Vagina (tissue), 2 donors: Measurements from ENCODE around the gene MACROD2. TPM values are rescaled to one million over a fixed set of nuclear protein-coding genes. Genes with fewer than 3 reads are reported as not detected.

ENCODE experiments used
- DNase-seq, 2 donors: peaks; one replicate each; pipeline ENCODE4 v3.0.0-alpha.2; 2017; ENCODE audit errors: extremely low spot score in 2 of 2
- H3K27ac ChIP-seq: fragments of 200-600 bp; sonication (generic); one replicate; pipeline ENCODE4 v1.5.1; 2019
- H3K27me3 ChIP-seq: fragments of 200-600 bp; sonication (generic); one replicate; pipeline ENCODE4 v1.5.1; 2019
- H3K36me3 ChIP-seq, 2 donors: fragments of 200-600 bp; sonication (generic); one replicate each; pipeline ENCODE4 v1.5.1; 2017 to 2019
- H3K4me1 ChIP-seq: fragments of 200-600 bp; sonication (generic); one replicate; pipeline ENCODE4 v1.5.1; 2019
- H3K4me3 ChIP-seq, 2 donors: fragments of 200-600 bp; sonication (generic); 1 replicate in 1 of 2; 2 replicates in 1 of 2; pipeline ENCODE4 v1.5.1; 2016 to 2019
- H3K9me3 ChIP-seq: fragments of 200-600 bp; sonication (generic); one replicate; pipeline ENCODE4 v1.5.1; 2019
- CTCF ChIP-seq, 3 experiments: fragments of 450-650 bp in 2 of 3; fragments of 200-600 bp in 1 of 3; sonication (generic) in 1 of 3; IDR thresholded peaks; one replicate each; pipeline ENCODE4 v1.5.1; 2017 to 2019; ENCODE audit warnings: antibody characterized with exemption in 3 of 3, mild to moderate bottlenecking in 2 of 3, moderate library complexity in 2 of 3
- POLR2A ChIP-seq, 2 donors: fragments of 450-650 bp; IDR thresholded peaks; one replicate each; pipeline ENCODE4 v1.6.1; 2017; ENCODE audit warnings: antibody characterized with exemption in 2 of 2, mild to moderate bottlenecking in 2 of 2, moderate library complexity in 2 of 2
- POLR2AphosphoS5 ChIP-seq, 2 donors: sonication (generic); formaldehyde crosslinking; IDR thresholded peaks; one replicate each; pipeline ENCODE4 v1.9.0; 2017; ENCODE audit warnings: antibody characterized with exemption in 2 of 2, mild to moderate bottlenecking in 2 of 2, low read depth in 1 of 2; ENCODE audit not compliant: insufficient read depth in 1 of 2
- intact Hi-C: fragments of 100-400 bp; cut with DNase I; formaldehyde crosslinking; loops from one replicate; pipeline ENCODE4 v1.15.1; 2023
- total RNA-seq: library from RNA; depleted of rRNA; stranded (reverse); fragments of >200 nt; gene quantifications from one replicate; pipeline ENCODE4 v1.2.3, GENCODE V29; 2016

MACROD2 gene
- total RNA-seq, 1 donor from 2014 or later, result 12.5 TPM

- TF ChIP-seq POLR2A (IDR thresholded peaks at IDR 0.05) (no peak), CTCF (IDR thresholded peaks at IDR 0.05) (no peak), POLR2AphosphoS5 (IDR thresholded peaks at IDR 0.05; ENCODE audit: insufficient read depth in 1 of 2, low read depth in 1 of 2) (no peak)
- Histone ChIP-seq H3K4me3 (no peak overlapping the region), H3K36me3 (no peaks in the 10 kb centered on the region), H3K27me3 (no peaks in the 10 kb centered on the region), H3K27ac (no peak overlapping the region), H3K4me1 (no peaks in the 10 kb centered on the region), H3K9me3 (no peaks in the 10 kb centered on the region)
- DNase-seq, result no peak
- intact Hi-C loops, result no loop called here
Measured at GRCh38 chr20:14199111-14199510, 203.8 kb downstream of the MACROD2 start.

- H3K4me1 ChIP-seq, result no peaks in the 10 kb centered on the region
- no peak overlapping the region for H3K4me3 ChIP-seq
- no peaks in the 10 kb centered on the region for H3K36me3 ChIP-seq
- no peak overlapping the region for H3K27ac ChIP-seq
- intact Hi-C loops, result no loop called here
- no peak for DNase-seq
- H3K27me3 ChIP-seq, result no peaks in the 10 kb centered on the region
- TF ChIP-seq POLR2A (IDR thresholded peaks at IDR 0.05) (no peak), CTCF (IDR thresholded peaks at IDR 0.05) (no peak), POLR2AphosphoS5 (IDR thresholded peaks at IDR 0.05; ENCODE audit: insufficient read depth in 1 of 2, low read depth in 1 of 2) (no peak)
- no peaks in the 10 kb centered on the region for H3K9me3 ChIP-seq
Measured at GRCh38 chr20:14203657-14204056, 208.3 kb downstream of the MACROD2 start.

DNA sequence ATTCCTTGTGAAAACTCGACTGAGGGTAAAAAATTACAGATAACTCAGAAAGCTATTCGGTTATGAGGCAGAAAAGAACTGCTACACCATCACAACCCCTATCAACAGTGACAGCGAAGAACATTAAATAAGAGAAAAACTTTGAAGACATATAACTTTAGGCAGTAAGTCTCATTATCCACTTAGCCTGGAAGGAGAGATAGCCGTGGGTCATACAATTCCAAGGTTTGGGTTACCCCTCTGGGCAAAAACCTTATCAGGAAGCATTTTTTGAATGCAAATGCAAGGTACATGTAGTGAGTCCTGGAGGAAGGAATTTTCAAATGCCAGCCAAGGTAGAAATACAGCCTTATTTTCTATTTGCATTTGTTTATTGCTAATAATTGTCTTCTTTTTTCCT lies 212.3 kb downstream of the MACROD2 start:
- H3K27ac ChIP-seq, result no peak overlapping the region
- no peaks in the 10 kb centered on the region for H3K36me3 ChIP-seq
- no peak for DNase-seq
- H3K27me3 ChIP-seq, result no peaks in the 10 kb centered on the region
- no peak for TF ChIP-seq POLR2A (IDR thresholded peaks at IDR 0.05)
- no peak for TF ChIP-seq POLR2AphosphoS5 (IDR thresholded peaks at IDR 0.05; ENCODE audit: insufficient read depth in 1 of 2, low read depth in 1 of 2)
- TF ChIP-seq CTCF (IDR thresholded peaks at IDR 0.05), result no peak
- no peaks in the 10 kb centered on the region for H3K9me3 ChIP-seq
- H3K4me1 ChIP-seq, result no peaks in the 10 kb centered on the region
- intact Hi-C loops, result no loop called here
- no peak overlapping the region for H3K4me3 ChIP-seq

DNA sequence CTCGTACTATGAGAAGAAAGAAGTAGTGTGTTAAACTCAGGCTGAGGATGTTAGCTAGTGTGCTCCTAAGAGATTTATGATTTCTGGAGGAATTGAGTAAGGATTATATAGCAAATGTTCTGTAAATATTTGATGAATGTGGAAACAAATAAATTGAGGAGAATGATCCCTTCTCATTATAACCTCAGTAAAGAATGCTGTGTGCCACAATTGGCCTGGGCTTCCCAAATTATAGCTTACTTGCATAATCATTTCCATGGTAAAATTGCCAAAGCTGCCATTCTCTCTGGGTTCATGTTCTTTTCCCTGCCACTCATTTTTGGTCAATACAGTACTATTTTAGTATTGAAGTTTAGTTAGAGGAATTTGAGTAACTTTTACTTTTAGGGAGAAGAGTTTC lies 213.6 kb downstream of the MACROD2 start:
- Histone ChIP-seq H3K4me3 (no peak overlapping the region), H3K27ac (no peak overlapping the region), H3K4me1 (no peaks in the 10 kb centered on the region), H3K36me3 (no peaks in the 10 kb centered on the region), H3K9me3 (no peaks in the 10 kb centered on the region), H3K27me3 (no peaks in the 10 kb centered on the region)
- TF ChIP-seq POLR2AphosphoS5 (IDR thresholded peaks at IDR 0.05; ENCODE audit: insufficient read depth in 1 of 2, low read depth in 1 of 2), result no peak
- TF ChIP-seq POLR2A (IDR thresholded peaks at IDR 0.05), result no peak
- TF ChIP-seq CTCF (IDR thresholded peaks at IDR 0.05), result no peak
- no peak for DNase-seq
- intact Hi-C loops, result no loop called here

DNA sequence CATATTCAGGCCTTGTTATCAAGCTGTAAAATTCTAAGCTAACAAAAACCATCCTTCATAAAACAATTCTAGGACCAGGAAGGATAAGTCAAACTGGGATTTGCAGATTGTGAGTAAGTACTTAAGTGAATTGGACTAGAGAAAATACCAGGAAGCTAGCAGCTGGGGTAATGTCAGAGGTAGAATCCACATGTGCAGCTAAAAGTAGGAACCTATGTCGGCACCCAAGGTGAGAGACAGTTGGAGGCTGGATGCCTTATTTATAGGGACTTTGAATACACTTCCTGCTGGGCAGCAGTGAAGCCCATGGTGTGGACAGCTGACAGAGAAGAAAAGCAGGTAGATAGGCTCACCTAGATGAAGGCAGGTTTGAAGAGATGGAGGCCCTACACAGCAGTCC lies 214.8 kb downstream of the MACROD2 start:
- intact Hi-C loops, result no loop called here
- no peak overlapping the region for H3K27ac ChIP-seq
- no peak for DNase-seq
- no peaks in the 10 kb centered on the region for H3K36me3 ChIP-seq
- no peaks in the 10 kb centered on the region for H3K9me3 ChIP-seq
- no peak overlapping the region for H3K4me3 ChIP-seq
- H3K4me1 ChIP-seq, result no peaks in the 10 kb centered on the region
- no peaks in the 10 kb centered on the region for H3K27me3 ChIP-seq
- no peak for TF ChIP-seq CTCF (IDR thresholded peaks at IDR 0.05)
- TF ChIP-seq POLR2AphosphoS5 (IDR thresholded peaks at IDR 0.05; ENCODE audit: insufficient read depth in 1 of 2, low read depth in 1 of 2), result no peak
- no peak for TF ChIP-seq POLR2A (IDR thresholded peaks at IDR 0.05)
